H9 (cell line): Measurements from ENCODE around the gene USP3. TPM values are rescaled to one million over a fixed set of nuclear protein-coding genes. Genes with fewer than 3 reads are reported as not detected.

Source experiments
- DNase-seq: peaks from one replicate; pipeline ENCODE4 v3.0.0-alpha.2; 2017
- H2AFZ ChIP-seq: one replicate; pipeline ENCODE4 v1.6.1; 2013; ENCODE audit warnings: mild to moderate bottlenecking, low read length, control low read depth, moderate library complexity
- H2AK5ac ChIP-seq: 2 replicates; pipeline ENCODE4 v1.6.1; 2013; ENCODE audit warnings: low read length, control low read depth, mixed read lengths; ENCODE audit not compliant: insufficient read length
- H2BK120ac ChIP-seq: one replicate; pipeline ENCODE4 v1.6.1; 2013; ENCODE audit warnings: low read depth, mild to moderate bottlenecking, low read length, control low read depth, inconsistent platforms; ENCODE audit not compliant: poor library complexity, severe bottlenecking
- H2BK12ac ChIP-seq: 2 replicates; pipeline ENCODE4 v1.6.1; 2013; ENCODE audit warnings: low read length, control low read depth, mixed read lengths, low read depth; ENCODE audit not compliant: insufficient read length
- H2BK15ac ChIP-seq: 2 replicates; pipeline ENCODE4 v1.6.1; 2013; ENCODE audit warnings: low read depth, low read length, control low read depth
- H2BK20ac ChIP-seq: one replicate; pipeline ENCODE4 v1.6.1; 2013; ENCODE audit warnings: low read depth, mild to moderate bottlenecking, low read length, control low read depth, inconsistent platforms; ENCODE audit not compliant: poor library complexity, severe bottlenecking
- H2BK5ac ChIP-seq: 2 replicates; pipeline ENCODE4 v1.6.1; 2013; ENCODE audit warnings: low read length, control low read depth, mixed read lengths; ENCODE audit not compliant: insufficient read length
- H3K14ac ChIP-seq: 2 replicates; pipeline ENCODE4 v1.6.1; 2013; ENCODE audit warnings: low read length, control low read depth; ENCODE audit not compliant: insufficient read depth
- H3K18ac ChIP-seq: 2 replicates; pipeline ENCODE4 v1.6.1; 2013; ENCODE audit warnings: low read depth, mild to moderate bottlenecking, mixed read lengths, low read length, control low read depth; ENCODE audit not compliant: insufficient read length
- H3K23ac ChIP-seq: 2 replicates; pipeline ENCODE4 v1.6.1; 2013; ENCODE audit warnings: low read length, control low read depth, mixed read lengths, low read depth; ENCODE audit not compliant: insufficient read length
- H3K23me2 ChIP-seq: 2 replicates; pipeline ENCODE4 v1.6.1; 2013; ENCODE audit warnings: low read depth, mild to moderate bottlenecking, mixed read lengths, low read length, control low read depth; ENCODE audit not compliant: insufficient read length, poor library complexity, severe bottlenecking
- H3K27ac ChIP-seq: 2 replicates; pipeline ENCODE4 v1.5.1; 2013; ENCODE audit warnings: low read length, control low read depth, mixed read lengths, low read depth; ENCODE audit not compliant: insufficient read length
- H3K27me3 ChIP-seq: 2 replicates; pipeline ENCODE4 v1.6.1; 2013; ENCODE audit warnings: low read length, control low read depth, inconsistent platforms; ENCODE audit not compliant: insufficient read depth
- H3K4ac ChIP-seq: 2 replicates; pipeline ENCODE4 v1.6.1; 2013; ENCODE audit warnings: low read depth, mild to moderate bottlenecking, control low read depth, inconsistent platforms, low read length, moderate library complexity
- H3K4me1 ChIP-seq: 2 replicates; pipeline ENCODE4 v1.6.1; 2013; ENCODE audit warnings: low read length, control low read depth, inconsistent platforms; ENCODE audit not compliant: insufficient read depth
- H3K4me2 ChIP-seq: 2 replicates; pipeline ENCODE4 v1.6.1; 2013; ENCODE audit warnings: low read length, control low read depth, mixed read lengths; ENCODE audit not compliant: insufficient read length, insufficient read depth
- H3K56ac ChIP-seq: 2 replicates; pipeline ENCODE4 v1.6.1; 2013; ENCODE audit warnings: low read depth, mild to moderate bottlenecking, mixed read lengths, low read length, control low read depth; ENCODE audit not compliant: insufficient read length
- H3K79me1 ChIP-seq: 2 replicates; pipeline ENCODE4 v1.6.1; 2013; ENCODE audit warnings: low read depth, mild to moderate bottlenecking, moderate library complexity, low read length, control low read depth, inconsistent platforms; ENCODE audit not compliant: insufficient read depth, poor library complexity, severe bottlenecking
- H3K79me2 ChIP-seq: 2 replicates; pipeline ENCODE4 v1.6.1; 2013; ENCODE audit warnings: low read length, control low read depth, inconsistent platforms; ENCODE audit not compliant: insufficient read depth
- H3K9ac ChIP-seq: 2 replicates; pipeline ENCODE4 v1.6.1; 2013; ENCODE audit warnings: low read length, control low read depth, mixed read lengths; ENCODE audit not compliant: insufficient read length; ENCODE audit errors: extremely low read depth
- H3K9me3 ChIP-seq: one replicate; pipeline ENCODE4 v1.6.1; 2013; ENCODE audit warnings: low read depth, low read length, inconsistent platforms; ENCODE audit not compliant: control insufficient read depth
- H3T11ph ChIP-seq: one replicate; pipeline ENCODE4 v1.6.1; 2013; ENCODE audit warnings: mild to moderate bottlenecking, low read length, control low read depth, inconsistent platforms
- H4K20me1 ChIP-seq: one replicate; pipeline ENCODE4 v1.6.1; 2013; ENCODE audit not compliant: control insufficient read depth, insufficient read length, insufficient read depth
- H4K5ac ChIP-seq: 2 replicates; pipeline ENCODE4 v1.6.1; 2013; ENCODE audit warnings: low read depth, mild to moderate bottlenecking, mixed read lengths, low read length, control low read depth; ENCODE audit not compliant: insufficient read length
- H4K8ac ChIP-seq: replicated peaks from 2 replicates; pipeline ENCODE4 v1.6.1; 2013; ENCODE audit warnings: low read length, control low read depth, mixed read lengths, low read depth; ENCODE audit not compliant: insufficient read length
- H4K91ac ChIP-seq: 2 replicates; pipeline ENCODE4 v1.6.1; 2013; ENCODE audit warnings: low read depth, mild to moderate bottlenecking, moderate library complexity, mixed read lengths, low read length, control low read depth; ENCODE audit not compliant: insufficient read length
- H3K27ac Mint-ChIP-seq, 3 experiments: 2 replicates in 2 of 3; 3 replicates in 1 of 3; pipeline ENCODE4 v1.8.0; 2020 to 2021; ENCODE audit warnings: mixed read lengths in 3 of 3, mild to moderate bottlenecking in 1 of 3, moderate library complexity in 1 of 3
- H3K27me3 Mint-ChIP-seq: 2 replicates; pipeline ENCODE4 v1.8.0; 2021; ENCODE audit warnings: low read depth, mild to moderate bottlenecking, moderate library complexity, mixed read lengths
- H3K36me3 Mint-ChIP-seq, 3 experiments: 2 replicates in 2 of 3; 3 replicates in 1 of 3; pipeline ENCODE4 v1.8.0; 2020 to 2021; ENCODE audit warnings: low read depth in 3 of 3, mixed read lengths in 3 of 3; ENCODE audit not compliant: insufficient read depth in 1 of 3
- H3K4me1 Mint-ChIP-seq, 2 experiments: 2 replicates each; pipeline ENCODE4 v1.8.0; 2020; ENCODE audit warnings: mixed read lengths in 2 of 2
- H3K4me3 Mint-ChIP-seq, 2 experiments: 2 replicates in 1 of 2; 3 replicates in 1 of 2; pipeline ENCODE4 v1.8.0; 2020 to 2021; ENCODE audit warnings: mild to moderate bottlenecking in 2 of 2, mixed read lengths in 2 of 2, moderate library complexity in 1 of 2
- H3K9me3 Mint-ChIP-seq, 2 experiments: 2 replicates in 1 of 2; 3 replicates in 1 of 2; pipeline ENCODE4 v1.8.0; 2020; ENCODE audit warnings: mild to moderate bottlenecking in 2 of 2, mixed read lengths in 2 of 2, moderate library complexity in 1 of 2
- WGBS: extraction: QIAGEN DNeasy Blood & Tissue Kit; methylation state at CpG from one replicate; pipeline ENCODE4 v1.1.7; 2013; ENCODE audit warnings: missing lambda C conversion rate, low lambda C conversion rate, mixed read lengths; ENCODE audit not compliant: insufficient read length; ENCODE audit errors: extremely low coverage; 5-methylcytosine and 5-hydroxymethylcytosine counted together
- total RNA-seq: library from RNA; stranded (reverse); gene quantifications from 2 replicates; pipeline ENCODE4 v1.2.1, GENCODE V29; 2021
- TF ChIP-seq, protein P1 (sequence below): fragments of 200-600 bp; sonication (generic); conservative IDR thresholded peaks from 3 replicates; pipeline ENCODE4 v1.8.0; 2021; ENCODE audit warnings: antibody characterized with exemption, mild to moderate bottlenecking

Gene USP3
- total RNA-seq, 1 experiment from 2014 or later: 14.2 TPM

- Histone ChIP-seq H2BK120ac (no peak overlapping the region), H2BK20ac (no peak overlapping the region), H3K4me2 (no peak overlapping the region), H3K79me2 (no peaks in the 10 kb centered on the region), H3T11ph (no peak overlapping the region), H4K8ac (no peak overlapping the region), H3K27me3 (peaks cover 34% of the 10 kb centered on the region), H3K9me3 (no peaks in the 10 kb centered on the region), H3K14ac (no peak overlapping the region), H3K79me1 (no peaks in the 10 kb centered on the region), H3K23ac (no peak overlapping the region), H3K9ac (no peak overlapping the region), H2BK12ac (no peak overlapping the region), H2AK5ac (no peak overlapping the region), H4K5ac (no peak overlapping the region), H3K4ac (no peak overlapping the region), H3K23me2 (peaks cover 13% of the 10 kb centered on the region), H4K20me1 (no peaks in the 10 kb centered on the region), H2BK15ac (no peak overlapping the region), H3K18ac (no peak overlapping the region), H3K56ac (no peak overlapping the region), H2AFZ (no peak overlapping the region), H4K91ac (no peak overlapping the region), H2BK5ac (no peak overlapping the region), H3K4me1 (peaks cover 6% of the 10 kb centered on the region), H3K27ac (no peak overlapping the region)
- Mint-ChIP-seq H3K4me1 (peaks cover 37 to 48% of the 10 kb centered on the region in 2 experiments), H3K27ac (no peak overlapping the region), H3K9me3 (peaks cover 0 to 5% of the 10 kb centered on the region in 2 experiments; a peak in 2 of 5 replicates), H3K27me3 (peaks cover 12% of the 10 kb centered on the region), H3K4me3 (no peak overlapping the region), H3K36me3 (no peaks in the 10 kb centered on the region; a peak in 1 of 7 replicates)
- no CpG with 5 or more reads among the region's 6 CpGs for WGBS
- TF ChIP-seq, protein P1, sequence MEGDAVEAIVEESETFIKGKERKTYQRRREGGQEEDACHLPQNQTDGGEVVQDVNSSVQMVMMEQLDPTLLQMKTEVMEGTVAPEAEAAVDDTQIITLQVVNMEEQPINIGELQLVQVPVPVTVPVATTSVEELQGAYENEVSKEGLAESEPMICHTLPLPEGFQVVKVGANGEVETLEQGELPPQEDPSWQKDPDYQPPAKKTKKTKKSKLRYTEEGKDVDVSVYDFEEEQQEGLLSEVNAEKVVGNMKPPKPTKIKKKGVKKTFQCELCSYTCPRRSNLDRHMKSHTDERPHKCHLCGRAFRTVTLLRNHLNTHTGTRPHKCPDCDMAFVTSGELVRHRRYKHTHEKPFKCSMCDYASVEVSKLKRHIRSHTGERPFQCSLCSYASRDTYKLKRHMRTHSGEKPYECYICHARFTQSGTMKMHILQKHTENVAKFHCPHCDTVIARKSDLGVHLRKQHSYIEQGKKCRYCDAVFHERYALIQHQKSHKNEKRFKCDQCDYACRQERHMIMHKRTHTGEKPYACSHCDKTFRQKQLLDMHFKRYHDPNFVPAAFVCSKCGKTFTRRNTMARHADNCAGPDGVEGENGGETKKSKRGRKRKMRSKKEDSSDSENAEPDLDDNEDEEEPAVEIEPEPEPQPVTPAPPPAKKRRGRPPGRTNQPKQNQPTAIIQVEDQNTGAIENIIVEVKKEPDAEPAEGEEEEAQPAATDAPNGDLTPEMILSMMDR: no peak
- no peak for DNase-seq
Observed at GRCh38 chr15:63499175-63499549, 5.2 kb upstream of the USP3 start.
